Measurements from ENCODE around the gene FAM111B. TPM values are rescaled to one million over a fixed set of nuclear protein-coding genes. Genes with fewer than 3 reads are reported as not detected.

Gene FAM111B
- total RNA-seq, 1 experiment from 2014 or later: 50.1 TPM

DNA sequence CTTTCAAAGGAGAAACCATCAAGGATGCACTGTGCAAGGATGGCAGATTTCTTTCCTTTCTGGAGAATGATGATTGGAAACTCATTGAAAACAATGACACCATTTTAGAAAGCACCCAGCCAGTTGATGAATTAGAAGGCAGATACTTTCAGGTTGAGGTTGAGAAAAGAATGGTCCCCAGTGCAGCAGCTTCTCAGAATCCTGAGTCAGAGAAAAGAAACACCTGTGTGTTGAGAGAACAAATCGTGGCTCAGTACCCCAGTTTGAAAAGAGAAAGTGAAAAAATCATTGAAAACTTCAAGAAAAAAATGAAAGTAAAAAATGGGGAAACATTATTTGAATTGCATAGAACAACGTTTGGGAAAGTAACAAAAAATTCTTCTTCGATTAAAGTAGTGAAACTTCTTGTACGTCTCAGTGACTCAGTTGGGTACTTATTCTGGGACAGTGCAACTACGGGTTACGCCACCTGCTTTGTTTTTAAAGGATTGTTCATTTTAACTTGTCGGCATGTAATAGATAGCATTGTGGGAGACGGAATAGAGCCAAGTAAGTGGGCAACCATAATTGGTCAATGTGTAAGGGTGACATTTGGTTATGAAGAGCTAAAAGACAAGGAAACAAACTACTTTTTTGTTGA lies 45.4 kb downstream of the FAM111B start:
- CTCF ChIA-PET: no interaction called here
- Histone ChIP-seq H3K4me1 (ENCODE audit: insufficient read depth, low read length, poor library complexity, severe bottlenecking) (no peaks in the 10 kb centered on the region), H3K27ac (ENCODE audit: low read depth, low read length, poor library complexity, severe bottlenecking) (no peak overlapping the region), H3K9me3 (ENCODE audit: low read depth, low read length, poor library complexity, severe bottlenecking) (no peaks in the 10 kb centered on the region), H3K36me3 (ENCODE audit: insufficient read depth, low read length, poor library complexity, severe bottlenecking) (peaks cover 31% of the 10 kb centered on the region), H3K4me3 (ENCODE audit: low read depth, low read length, poor library complexity, severe bottlenecking) (no peak overlapping the region), H3K27me3 (replicated peaks; ENCODE audit: insufficient read depth, low read depth, low read length, poor library complexity) (no peaks in the 10 kb centered on the region)
- intact Hi-C loops (cut with micrococcal nuclease; ENCODE audit: unreplicated experiment): loop anchor here (10.0 kb wide), 2 partner anchors 188 to 578 kb away; partner anchors contain the start of genes LPXN and ZFP91
- no TSS peak for BruUV-seq (replicated peaks)
- no peak for DNase-seq (ENCODE audit: low spot score)
- POLR2A ChIA-PET (ENCODE audit: low non-redundant PET): no interaction called here
- no peak for TF ChIP-seq EZH2 (IDR thresholded peaks at IDR 0.05; ENCODE audit: borderline replicate concordance, low read depth, low read length, poor library complexity, severe bottlenecking)
- TF ChIP-seq, protein P1, sequence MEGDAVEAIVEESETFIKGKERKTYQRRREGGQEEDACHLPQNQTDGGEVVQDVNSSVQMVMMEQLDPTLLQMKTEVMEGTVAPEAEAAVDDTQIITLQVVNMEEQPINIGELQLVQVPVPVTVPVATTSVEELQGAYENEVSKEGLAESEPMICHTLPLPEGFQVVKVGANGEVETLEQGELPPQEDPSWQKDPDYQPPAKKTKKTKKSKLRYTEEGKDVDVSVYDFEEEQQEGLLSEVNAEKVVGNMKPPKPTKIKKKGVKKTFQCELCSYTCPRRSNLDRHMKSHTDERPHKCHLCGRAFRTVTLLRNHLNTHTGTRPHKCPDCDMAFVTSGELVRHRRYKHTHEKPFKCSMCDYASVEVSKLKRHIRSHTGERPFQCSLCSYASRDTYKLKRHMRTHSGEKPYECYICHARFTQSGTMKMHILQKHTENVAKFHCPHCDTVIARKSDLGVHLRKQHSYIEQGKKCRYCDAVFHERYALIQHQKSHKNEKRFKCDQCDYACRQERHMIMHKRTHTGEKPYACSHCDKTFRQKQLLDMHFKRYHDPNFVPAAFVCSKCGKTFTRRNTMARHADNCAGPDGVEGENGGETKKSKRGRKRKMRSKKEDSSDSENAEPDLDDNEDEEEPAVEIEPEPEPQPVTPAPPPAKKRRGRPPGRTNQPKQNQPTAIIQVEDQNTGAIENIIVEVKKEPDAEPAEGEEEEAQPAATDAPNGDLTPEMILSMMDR (conservative IDR thresholded peaks at IDR 0.05; ENCODE audit: low read depth, low read length): no peak

DNA sequence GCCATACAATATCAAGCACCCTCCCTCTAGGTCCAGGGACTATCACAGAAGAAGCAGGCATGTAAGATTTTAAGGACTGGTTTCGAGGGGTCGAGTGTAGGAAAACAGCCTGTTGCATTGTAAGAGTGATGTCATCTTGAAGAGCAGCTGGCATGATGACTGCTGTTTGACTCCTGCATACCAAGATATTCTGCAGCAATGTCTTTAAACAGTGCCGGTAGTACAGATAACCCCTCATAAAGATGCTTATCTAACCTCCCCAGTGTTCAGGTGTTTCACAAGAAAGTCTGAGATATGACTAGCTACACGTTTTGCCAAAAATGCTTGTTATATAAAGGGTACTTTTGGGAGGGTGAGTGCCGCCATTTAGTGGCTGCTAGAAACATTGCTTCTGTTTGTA lies 47.6 kb downstream of the FAM111B start:
- Histone ChIP-seq H3K27me3 (replicated peaks; ENCODE audit: insufficient read depth, low read depth, low read length, poor library complexity) (no peaks in the 10 kb centered on the region), H3K4me3 (ENCODE audit: low read depth, low read length, poor library complexity, severe bottlenecking) (no peak overlapping the region), H3K36me3 (ENCODE audit: insufficient read depth, low read length, poor library complexity, severe bottlenecking) (peaks cover 13% of the 10 kb centered on the region), H3K4me1 (ENCODE audit: insufficient read depth, low read length, poor library complexity, severe bottlenecking) (no peaks in the 10 kb centered on the region), H3K27ac (ENCODE audit: low read depth, low read length, poor library complexity, severe bottlenecking) (no peak overlapping the region), H3K9me3 (ENCODE audit: low read depth, low read length, poor library complexity, severe bottlenecking) (no peaks in the 10 kb centered on the region)
- BruUV-seq (replicated peaks): no TSS peak
- POLR2A ChIA-PET (ENCODE audit: low non-redundant PET): interaction anchor here (0.7 kb wide), 1 partner anchor 410 kb away, joined by 3 read pairs; no protein-coding TSS in a partner anchor
- TF ChIP-seq EZH2 (IDR thresholded peaks at IDR 0.05; ENCODE audit: borderline replicate concordance, low read depth, low read length, poor library complexity, severe bottlenecking): no peak
- TF ChIP-seq, protein P1 (conservative IDR thresholded peaks at IDR 0.05; ENCODE audit: low read depth, low read length): no peak
- no peak for DNase-seq (ENCODE audit: low spot score)
- intact Hi-C loops (cut with micrococcal nuclease; ENCODE audit: unreplicated experiment): loop anchor here (5.0 to 10.0 kb wide), 4 partner anchors 190 to 580 kb away; partner anchors contain the start of genes LPXN, OR5A2 and ZFP91
- CTCF ChIA-PET: no interaction called here

DNA sequence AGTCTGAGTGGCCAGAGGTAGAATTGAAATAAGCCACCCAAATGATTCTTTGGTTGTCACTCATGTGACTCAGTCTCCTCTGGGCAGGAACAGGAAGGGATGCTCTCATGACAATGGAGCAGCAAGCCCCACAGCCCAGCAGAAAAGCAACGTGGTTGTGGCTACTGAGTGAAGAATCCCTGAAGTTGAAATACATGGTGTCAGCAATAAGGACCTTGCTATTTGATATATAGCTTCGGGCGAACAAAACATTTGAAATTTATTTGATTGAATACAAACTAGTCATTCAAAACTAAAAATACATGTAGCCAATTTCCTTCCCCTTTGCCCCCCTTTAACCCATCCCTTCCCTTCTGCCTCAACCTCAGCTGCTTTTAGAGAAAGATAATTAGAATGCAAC lies 50.4 kb downstream of the FAM111B start:
- no TSS peak for BruUV-seq (replicated peaks)
- Histone ChIP-seq H3K27me3 (replicated peaks; ENCODE audit: insufficient read depth, low read depth, low read length, poor library complexity) (no peaks in the 10 kb centered on the region), H3K4me3 (ENCODE audit: low read depth, low read length, poor library complexity, severe bottlenecking) (no peak overlapping the region), H3K9me3 (ENCODE audit: low read depth, low read length, poor library complexity, severe bottlenecking) (no peaks in the 10 kb centered on the region), H3K27ac (ENCODE audit: low read depth, low read length, poor library complexity, severe bottlenecking) (no peak overlapping the region), H3K4me1 (ENCODE audit: insufficient read depth, low read length, poor library complexity, severe bottlenecking) (no peaks in the 10 kb centered on the region), H3K36me3 (ENCODE audit: insufficient read depth, low read length, poor library complexity, severe bottlenecking) (no peaks in the 10 kb centered on the region)
- intact Hi-C loops (cut with micrococcal nuclease; ENCODE audit: unreplicated experiment): loop anchor here (5.0 to 10.0 kb wide), 4 partner anchors 193 to 583 kb away; partner anchors contain the start of genes LPXN, OR5A2 and ZFP91
- ChIA-PET CTCF (interaction anchor here (1.4 to 1.6 kb wide), 2 partner anchors 14 to 78 kb away, joined by 6 to 11 read pairs; partner anchors contain the start of gene DTX4), POLR2A (ENCODE audit: low non-redundant PET) (no interaction called here)
- no peak for TF ChIP-seq EZH2 (IDR thresholded peaks at IDR 0.05; ENCODE audit: borderline replicate concordance, low read depth, low read length, poor library complexity, severe bottlenecking)
- TF ChIP-seq, protein P1 (conservative IDR thresholded peaks at IDR 0.05; ENCODE audit: low read depth, low read length): no peak
- DNase-seq (ENCODE audit: low spot score): no peak

All from A673 (cell line).